GM19240 (cell line): Measurements from ENCODE around the gene ESF1.
"Not testable (repeated sequence)": the region's sequence is repeated elsewhere in the genome, so short reads cannot be mapped to it uniquely, and the experiment has no call there.

Experiments used
- DNase-seq: peaks from one replicate; pipeline ENCODE4 v3.0.0; 2011; ENCODE audit warnings: low spot score; ENCODE audit not compliant: insufficient read length

The ESF1 gene

DNA sequence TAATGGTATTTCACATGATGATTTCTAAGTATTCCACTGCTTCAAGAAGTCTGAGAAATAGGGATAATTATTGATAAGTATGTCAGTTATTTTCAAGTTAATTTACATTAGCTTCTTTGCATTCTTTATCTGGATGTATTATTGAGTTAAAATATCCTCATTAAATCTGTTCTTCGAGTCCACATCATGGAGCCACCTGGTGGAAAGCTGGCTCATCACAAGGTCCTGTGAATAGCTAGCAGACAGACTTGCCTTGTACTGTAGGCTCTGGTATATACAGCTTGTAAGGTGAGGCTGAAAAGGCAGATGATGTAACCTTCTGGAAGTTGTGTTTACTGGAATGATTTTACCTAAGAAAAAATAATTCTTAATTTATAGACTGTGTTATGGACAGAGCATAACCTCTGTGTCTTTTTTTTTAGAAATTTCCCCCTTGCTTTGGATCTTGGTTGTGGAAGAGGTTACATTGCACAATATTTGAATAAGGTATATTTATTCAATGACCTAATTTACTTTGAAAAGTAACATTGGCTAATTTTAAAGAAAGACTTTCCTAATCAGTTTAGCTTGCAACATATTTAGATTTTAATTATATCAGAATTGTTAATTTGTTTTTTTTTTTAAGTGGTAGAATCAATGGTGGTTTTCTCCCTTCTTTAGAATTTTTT is 3.6 kb upstream of the ESF1 start:
- DNase-seq, result peak; percentile 13

- no peak for DNase-seq
Observed at GRCh38 chr20:13786143-13786828, 1.6 kb upstream of the ESF1 start.

- DNase-seq, result no peak
Observed at GRCh38 chr20:13784271-13784892, 337 bp downstream of the ESF1 start.

GRCh38 chr20:13783528-13783927 is 1.2 kb downstream of the ESF1 start:
- DNase-seq, result no peak

DNA sequence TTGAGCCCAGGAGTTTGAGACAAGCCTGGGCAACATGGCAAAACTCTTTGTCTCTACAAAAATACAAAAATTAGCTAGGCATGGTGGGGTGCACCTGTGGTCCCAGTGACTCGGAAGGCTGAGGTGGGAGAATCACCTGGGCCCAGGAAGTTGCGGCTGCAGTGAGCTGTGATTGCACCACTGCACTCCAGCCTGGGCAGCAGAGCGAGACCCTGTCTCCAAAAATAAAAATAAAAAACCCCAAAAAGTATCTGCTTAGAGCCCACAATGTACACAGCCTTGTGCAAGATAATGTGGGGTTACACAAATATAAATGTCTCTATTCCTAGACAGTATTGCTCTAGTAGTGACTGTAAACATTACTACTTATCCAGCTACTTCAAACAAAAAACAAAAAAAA is 5.9 kb downstream of the ESF1 start:
- no peak for DNase-seq

- DNase-seq, result no peak
Observed at GRCh38 chr20:13777171-13777601, 7.5 kb downstream of the ESF1 start.

- no peak for DNase-seq
Observed at GRCh38 chr20:13775867-13776266, 8.9 kb downstream of the ESF1 start.

- DNase-seq, result no peak
Observed at GRCh38 chr20:13772529-13772928, 12.2 kb downstream of the ESF1 start.

- no peak for DNase-seq
Observed at GRCh38 chr20:13771853-13772453, 12.8 kb downstream of the ESF1 start.

DNA sequence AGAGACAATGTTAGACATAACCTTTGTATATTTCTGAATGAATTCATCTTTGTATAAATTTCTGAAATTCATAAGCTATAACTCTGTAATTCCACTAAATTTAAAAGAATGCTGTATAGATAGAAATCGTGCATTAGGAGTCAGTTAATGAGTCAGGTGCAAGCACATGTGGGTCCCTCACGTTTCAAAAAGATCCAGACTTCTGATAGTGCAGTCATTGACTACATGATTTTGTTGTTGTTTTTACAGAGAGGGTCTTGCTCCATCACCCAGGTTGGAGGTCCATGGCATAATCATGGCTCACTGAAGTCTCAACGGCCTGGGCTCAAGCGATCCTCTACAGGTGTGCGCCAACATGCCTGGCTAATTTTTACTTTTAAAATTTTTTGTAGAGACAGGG is 14.6 kb downstream of the ESF1 start:
- DNase-seq, result no peak

DNA sequence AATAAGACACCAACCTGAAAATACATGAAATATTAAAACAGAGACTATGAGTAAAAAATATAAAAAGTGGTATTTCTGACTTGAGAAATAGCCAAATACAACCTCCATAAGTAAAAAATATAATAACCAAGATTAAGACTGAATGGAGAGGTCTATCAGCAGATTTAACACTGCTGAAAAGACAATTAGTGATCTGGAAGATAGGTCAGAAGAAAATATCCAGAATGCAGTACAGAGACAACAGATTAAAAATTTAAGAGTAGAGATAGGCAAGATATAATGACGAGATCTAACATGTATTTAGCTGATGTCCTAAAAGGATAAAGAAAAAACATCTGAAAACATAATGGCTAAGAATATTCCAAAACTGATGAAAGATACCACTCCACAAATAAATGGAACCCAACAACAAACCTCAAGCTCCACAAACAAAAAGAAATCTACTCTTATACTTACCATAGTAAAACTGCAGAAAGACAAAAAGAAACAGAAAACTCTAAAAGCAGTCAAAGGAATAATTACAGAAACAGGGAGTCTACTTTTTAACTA is 18.8 kb downstream of the ESF1 start:
- DNase-seq, result no peak

DNA sequence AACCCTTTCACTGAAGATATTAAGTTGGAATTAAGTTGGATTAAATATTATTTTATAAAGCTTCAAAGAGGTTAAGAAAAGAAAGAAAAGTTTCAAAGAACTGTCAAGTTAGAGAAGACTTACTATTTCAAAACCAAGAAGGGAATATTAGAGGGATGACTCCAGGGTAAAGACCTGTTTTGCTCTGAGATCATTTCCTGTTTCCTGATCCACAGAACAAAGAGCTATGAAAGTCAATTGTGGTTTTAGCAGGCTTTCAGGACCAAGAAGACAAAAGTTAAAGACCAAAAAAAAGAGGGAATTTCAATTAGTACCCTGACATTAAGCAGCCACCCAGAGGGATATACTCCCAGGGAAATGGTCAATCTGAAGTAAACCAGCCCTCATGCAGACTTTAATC is 19.4 kb downstream of the ESF1 start:
- no peak for DNase-seq

GRCh38 chr20:13760451-13760946 is 24.2 kb downstream of the ESF1 start:
- DNase-seq, result not testable (repeated sequence)

GRCh38 chr20:13758884-13759283 is 25.8 kb downstream of the ESF1 start:
- no peak for DNase-seq

DNA sequence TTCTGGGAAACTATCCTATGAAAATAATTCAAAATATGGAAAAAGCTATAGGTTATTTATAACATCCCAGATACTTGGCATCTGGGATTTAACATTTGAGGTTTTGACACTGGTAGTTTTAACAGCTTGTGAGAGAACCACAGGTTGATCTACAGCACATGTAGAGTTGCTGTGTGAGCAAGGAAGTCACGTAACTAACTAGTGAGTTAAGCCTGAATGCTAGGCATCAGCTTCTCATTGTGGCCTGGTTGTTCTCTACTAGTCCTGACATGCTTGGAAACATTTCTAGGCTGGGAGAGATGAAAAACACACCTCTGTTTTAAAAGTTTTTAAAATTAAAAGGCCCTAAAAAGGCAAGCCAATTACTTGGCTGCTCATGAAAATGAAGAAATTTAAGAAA is 28.2 kb downstream of the ESF1 start:
- DNase-seq, result no peak

- DNase-seq, result no peak
Observed at GRCh38 chr20:13755809-13756208, 28.9 kb downstream of the ESF1 start.

DNA sequence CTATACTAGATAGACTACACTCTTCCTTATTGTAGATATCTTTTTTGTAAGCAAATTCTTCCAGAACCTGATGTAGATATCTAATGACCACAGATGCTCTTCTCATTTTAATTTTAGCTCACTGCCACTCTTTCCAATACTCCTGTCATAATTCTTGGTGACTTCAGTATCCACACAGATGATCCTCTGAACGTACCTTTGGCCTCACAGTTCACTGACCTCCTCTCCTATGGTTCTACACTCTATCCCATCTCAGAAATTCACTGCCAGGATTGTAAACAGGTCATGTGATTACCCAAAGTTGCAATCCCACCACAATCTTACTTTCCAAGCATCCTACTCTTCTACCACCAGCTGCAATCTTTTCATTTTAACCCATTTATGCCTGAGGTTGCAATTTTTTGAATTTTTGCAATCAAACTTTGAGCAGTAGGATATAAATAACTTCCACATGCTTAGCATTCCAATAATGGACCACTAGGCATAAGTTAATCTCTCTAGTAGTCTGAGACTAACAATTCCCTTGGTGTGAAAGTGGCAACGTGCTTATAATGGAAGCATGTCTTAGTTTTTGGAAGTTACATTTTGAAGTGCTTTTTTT is 31.2 kb downstream of the ESF1 start:
- DNase-seq, result no peak

- DNase-seq, result no peak
Observed at GRCh38 chr20:13749811-13750210, 34.9 kb downstream of the ESF1 start.

DNA sequence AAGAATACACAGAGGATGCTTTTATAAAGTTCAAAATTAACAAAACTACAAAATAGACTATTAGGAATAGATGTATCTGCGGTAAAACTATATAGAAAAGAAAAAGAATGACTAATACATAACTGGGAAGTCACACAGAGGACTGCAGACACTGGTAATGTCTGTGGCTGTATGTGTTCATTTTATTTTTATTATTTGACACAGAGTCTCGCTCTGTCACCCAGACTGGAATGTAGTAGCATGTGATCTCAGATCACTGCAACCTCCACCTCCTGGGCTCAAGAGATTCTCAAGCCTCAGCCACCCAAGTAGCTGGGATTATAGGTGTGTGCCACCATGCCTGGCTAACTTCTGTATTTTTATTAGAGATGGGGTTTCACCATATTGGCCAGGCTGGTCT is 38.9 kb downstream of the ESF1 start:
- no peak for DNase-seq

- DNase-seq, result no peak
Observed at GRCh38 chr20:13744352-13744751, 40.4 kb downstream of the ESF1 start.

DNA sequence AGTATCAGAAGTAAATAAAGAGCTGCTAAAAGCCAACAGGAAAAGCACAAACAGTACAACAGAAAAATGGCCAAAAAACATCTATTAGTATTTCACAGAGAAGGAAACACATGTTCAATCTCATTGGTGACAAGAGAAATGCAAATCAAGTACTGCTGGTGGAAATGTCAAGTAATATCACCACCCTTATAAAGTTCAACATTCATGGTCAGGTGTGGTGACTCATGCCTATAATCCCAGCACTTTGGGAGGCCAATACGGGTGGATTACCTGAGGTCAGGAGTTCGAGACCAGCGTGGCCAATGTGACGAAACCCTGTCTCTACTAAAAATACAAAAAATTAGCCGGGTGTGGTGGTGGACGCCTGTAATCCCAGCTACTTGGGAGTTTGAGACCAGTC is 42.8 kb downstream of the ESF1 start:
- DNase-seq, result no peak
